Measurements from ENCODE around the gene CCNE1. TPM values are rescaled to one million over a fixed set of nuclear protein-coding genes. Genes with fewer than 3 reads are reported as not detected.
A peak's percentile ranks its signal among the peaks of the same experiment; 100 is the strongest.

Gene CCNE1
- polyA plus RNA-seq (2012; ENCODE audit: insufficient read depth, insufficient read length) = 21.5 TPM

GRCh38 chr19:29811125-29812079 lies at the start of gene CCNE1:
TSS of gene CCNE1 (plus strand) at chr19:29811991. CDS start at chr19:29812556, 565 bp downstream.
- DNase-seq (ENCODE audit: low read depth, low spot score) = peak; percentile 47

DNA sequence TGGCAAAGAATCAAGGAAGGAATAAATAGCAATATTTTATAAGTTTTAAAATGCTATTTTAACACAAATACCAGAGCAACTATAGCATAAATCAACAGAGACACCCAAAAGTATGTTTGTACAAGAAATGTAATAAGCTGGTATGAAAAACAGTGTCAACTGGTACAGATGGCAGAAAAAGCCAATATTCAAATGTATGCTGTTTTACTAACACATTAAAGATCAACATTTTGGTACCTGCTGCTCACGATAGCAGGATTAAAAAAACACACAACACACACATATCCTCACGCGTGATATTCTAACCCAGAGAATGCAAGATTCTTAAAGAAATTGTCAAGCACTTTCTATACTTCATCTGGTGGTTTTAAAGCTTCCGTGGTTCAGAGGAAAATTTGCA lies 48.6 kb upstream of the CCNE1 start:
- no peak overlapping the region for H3K4me3 ChIP-seq (ENCODE audit: low read length)
- DNase-seq (ENCODE audit: low read depth, low spot score) = no peak

More at GRCh38 chr19:29811125-29812079, at the start of gene CCNE1:
- peak within 1 kb of the TSS; percentile 68 for H3K4me3 ChIP-seq (ENCODE audit: low read length)

GRCh38 chr19:29764361-29764760 lies 47.4 kb upstream of the CCNE1 start:
- DNase-seq (ENCODE audit: low read depth, low spot score) = no peak
- H3K4me3 ChIP-seq (ENCODE audit: low read length) = no peak overlapping the region

DNA sequence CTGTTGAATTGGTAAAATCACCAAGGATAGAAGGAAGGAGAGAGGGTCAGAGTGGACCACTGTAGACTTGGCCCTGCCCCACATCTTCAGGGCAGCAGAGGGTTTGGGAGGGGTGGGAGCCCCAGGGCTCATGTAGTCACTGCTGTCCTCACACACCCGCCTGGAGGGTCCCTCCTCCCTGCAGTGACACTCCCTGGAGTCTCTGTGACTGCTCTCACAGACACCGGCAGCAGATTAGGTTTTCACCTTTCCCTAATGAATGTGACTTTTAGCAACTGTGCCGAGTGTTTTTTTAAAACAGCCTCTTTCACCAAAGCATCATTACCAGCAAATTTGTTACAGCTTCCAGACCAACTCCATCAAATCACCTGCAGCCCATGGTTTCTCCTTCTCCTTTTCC lies 45.7 kb upstream of the CCNE1 start:
- DNase-seq (ENCODE audit: low read depth, low spot score) = no peak
- no peak overlapping the region for H3K4me3 ChIP-seq (ENCODE audit: low read length)

GRCh38 chr19:29767039-29767735 lies 44.6 kb upstream of the CCNE1 start:
- H3K4me3 ChIP-seq (ENCODE audit: low read length) = no peak overlapping the region
- DNase-seq (ENCODE audit: low read depth, low spot score) = no peak

DNA sequence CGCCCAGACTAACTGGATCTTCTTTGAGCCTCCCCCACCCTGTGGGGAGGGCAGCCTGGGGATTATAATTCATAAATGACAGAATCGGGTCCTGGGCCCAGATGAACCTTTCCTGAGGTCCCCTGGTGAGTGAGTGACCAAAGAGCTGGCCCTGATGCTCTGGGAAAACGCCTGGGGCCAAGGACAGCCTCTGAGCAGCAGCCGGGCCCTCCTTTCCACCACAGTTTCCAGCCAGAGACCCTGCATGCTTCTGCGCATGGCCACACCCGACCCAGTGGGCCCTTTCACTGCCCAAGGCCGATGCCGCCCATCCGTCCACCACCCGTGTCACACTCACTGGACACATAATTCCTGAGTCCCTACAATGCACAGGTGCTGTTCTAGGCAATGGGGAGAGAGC lies 43.6 kb upstream of the CCNE1 start:
- DNase-seq (ENCODE audit: low read depth, low spot score) = no peak
- no peak overlapping the region for H3K4me3 ChIP-seq (ENCODE audit: low read length)

DNA sequence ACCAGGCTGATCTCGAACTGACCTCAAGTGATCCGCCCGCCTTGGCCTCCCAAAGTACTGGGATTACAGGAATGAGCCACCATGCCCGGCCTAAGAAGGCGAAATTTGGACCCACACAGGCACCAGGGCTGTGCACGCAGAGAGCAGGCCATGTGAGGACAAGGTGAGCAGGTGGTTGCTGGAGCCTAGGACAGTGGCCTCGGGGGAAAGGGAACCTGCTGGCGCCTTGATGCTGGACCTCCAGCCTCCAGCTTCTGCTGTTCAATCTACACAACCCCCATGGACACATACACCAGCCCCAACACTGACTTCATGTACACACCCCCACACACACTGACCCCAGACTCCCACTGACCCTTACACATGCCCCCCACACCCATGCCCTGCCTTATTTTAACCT lies 41.8 kb upstream of the CCNE1 start:
- no peak overlapping the region for H3K4me3 ChIP-seq (ENCODE audit: low read length)
- no peak for DNase-seq (ENCODE audit: low read depth, low spot score)

GRCh38 chr19:29770648-29771047 lies 41.1 kb upstream of the CCNE1 start:
- H3K4me3 ChIP-seq (ENCODE audit: low read length) = no peak overlapping the region
- no peak for DNase-seq (ENCODE audit: low read depth, low spot score)

- H3K4me3 ChIP-seq (ENCODE audit: low read length) = no peak overlapping the region
- DNase-seq (ENCODE audit: low read depth, low spot score) = no peak
Measured at GRCh38 chr19:29771708-29772414, 39.9 kb upstream of the CCNE1 start.

DNA sequence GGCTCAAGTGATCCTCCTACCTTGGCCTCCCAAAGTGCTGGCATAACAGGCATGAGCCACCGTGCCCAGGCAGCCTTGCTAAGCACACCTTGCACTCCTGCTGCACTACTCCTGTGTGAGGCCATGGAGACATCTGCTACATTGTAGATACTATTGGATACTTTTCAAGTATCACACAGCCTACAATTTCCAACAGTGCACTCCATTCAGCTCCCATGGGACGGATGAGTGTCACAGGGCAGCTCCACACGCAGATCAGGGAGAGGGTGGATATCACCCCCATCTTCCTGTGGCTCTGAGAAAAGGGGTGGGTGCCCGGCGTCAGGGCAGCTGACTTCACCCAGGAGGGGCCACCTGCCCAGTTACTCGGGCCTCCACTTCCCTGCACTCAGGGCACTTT lies 39.1 kb upstream of the CCNE1 start:
- H3K4me3 ChIP-seq (ENCODE audit: low read length) = no peak overlapping the region
- no peak for DNase-seq (ENCODE audit: low read depth, low spot score)

DNA sequence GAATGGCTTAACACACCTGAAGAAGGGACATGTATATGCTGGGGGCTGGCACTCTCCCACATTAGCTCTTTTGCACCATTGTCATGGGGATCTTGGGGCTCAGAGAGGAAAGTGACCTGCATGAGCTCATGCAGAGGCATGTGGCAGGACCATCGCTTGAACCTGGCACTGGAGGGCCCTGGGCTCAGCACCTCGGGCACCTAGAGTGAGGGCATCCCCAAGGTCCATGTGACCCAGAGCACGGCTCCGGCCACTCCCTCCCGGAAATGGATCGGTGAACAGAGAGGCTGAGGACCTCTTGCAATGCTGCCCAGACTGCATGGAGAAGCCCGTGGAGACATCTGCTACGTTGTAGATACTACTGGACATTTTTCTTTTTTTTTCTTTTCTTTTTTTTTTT lies 38.6 kb upstream of the CCNE1 start:
- DNase-seq (ENCODE audit: low read depth, low spot score) = no peak
- no peak overlapping the region for H3K4me3 ChIP-seq (ENCODE audit: low read length)

GRCh38 chr19:29774126-29774525 lies 37.7 kb upstream of the CCNE1 start:
- H3K4me3 ChIP-seq (ENCODE audit: low read length) = no peak overlapping the region
- no peak for DNase-seq (ENCODE audit: low read depth, low spot score)

DNA sequence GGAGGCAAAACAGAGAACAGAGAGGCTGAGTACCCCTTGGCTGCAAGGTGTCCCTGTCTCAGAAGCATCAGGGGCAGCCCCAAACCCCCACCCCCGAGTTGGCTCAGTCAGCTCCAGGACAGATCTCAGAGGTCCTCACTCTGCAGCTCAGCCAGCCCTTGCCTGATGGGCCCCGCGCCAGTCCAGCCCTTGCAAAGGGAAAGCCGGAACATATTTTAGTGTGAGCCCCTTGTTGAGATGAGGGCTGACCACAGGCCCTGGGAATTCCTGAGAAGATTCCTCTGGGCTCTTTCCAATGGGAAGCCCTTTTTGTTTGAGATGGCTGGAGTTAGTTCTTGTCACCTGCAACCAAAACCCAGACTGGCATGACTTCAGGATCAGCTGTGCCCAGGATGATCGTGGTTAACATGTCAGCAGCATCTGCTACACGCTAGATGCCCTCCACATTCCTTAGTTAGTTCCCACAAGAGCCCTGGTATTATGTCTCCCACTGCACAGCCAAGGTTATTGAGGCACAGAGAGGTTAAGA lies 33.9 kb upstream of the CCNE1 start:
- DNase-seq (ENCODE audit: low read depth, low spot score) = no peak
- no peak overlapping the region for H3K4me3 ChIP-seq (ENCODE audit: low read length)

- H3K4me3 ChIP-seq (ENCODE audit: low read length) = no peak overlapping the region
- no peak for DNase-seq (ENCODE audit: low read depth, low spot score)
Measured at GRCh38 chr19:29779921-29780320, 31.9 kb upstream of the CCNE1 start.

- DNase-seq (ENCODE audit: low read depth, low spot score) = no peak
- H3K4me3 ChIP-seq (ENCODE audit: low read length) = no peak overlapping the region
Measured at GRCh38 chr19:29781386-29782259, 30.2 kb upstream of the CCNE1 start.

DNA sequence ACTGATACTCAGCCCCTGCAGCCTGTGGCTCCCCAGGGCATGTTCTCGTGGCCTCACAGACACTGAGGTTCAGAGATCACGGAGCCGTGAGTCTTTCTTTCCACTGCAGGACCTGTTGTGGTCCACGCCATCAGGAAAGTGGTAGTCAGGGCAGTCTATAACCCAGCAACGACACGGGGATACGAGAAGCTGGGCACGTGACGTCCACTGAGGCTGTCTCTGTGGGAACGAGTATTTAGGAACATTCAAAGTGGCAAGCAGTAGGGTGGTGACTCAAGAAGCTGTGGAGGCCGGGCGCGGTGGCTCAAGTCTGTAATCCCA lies 29.6 kb upstream of the CCNE1 start:
- DNase-seq (ENCODE audit: low read depth, low spot score) = no peak
- no peak overlapping the region for H3K4me3 ChIP-seq (ENCODE audit: low read length)

DNA sequence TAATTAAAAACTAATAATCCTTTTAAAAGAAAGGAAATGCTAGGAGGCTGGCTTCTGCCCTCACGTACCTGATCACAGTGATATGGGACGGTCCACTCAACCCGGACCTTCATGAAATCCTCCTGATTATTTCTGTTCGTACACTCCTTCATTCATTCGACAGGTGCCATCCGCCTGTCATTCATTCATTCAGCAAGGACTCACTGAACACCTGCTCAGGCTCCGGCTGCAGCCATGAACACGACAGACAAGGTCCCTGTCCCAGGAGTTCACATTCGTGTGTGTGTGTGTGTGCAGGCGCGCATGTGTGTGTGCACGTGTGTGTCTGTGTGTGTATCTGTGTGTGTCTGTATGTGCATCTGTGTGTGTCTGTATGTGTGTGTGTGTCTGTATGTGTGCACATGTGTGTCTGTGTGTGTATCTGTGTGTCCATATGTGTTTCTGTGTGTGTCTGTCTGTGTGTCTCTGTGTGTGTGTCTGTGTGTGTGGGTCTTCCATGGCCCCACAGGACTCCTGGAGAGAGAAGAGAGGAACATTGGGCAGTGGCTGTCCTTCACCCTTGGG lies 28.1 kb upstream of the CCNE1 start:
- H3K4me3 ChIP-seq (ENCODE audit: low read length) = no peak overlapping the region
- no peak for DNase-seq (ENCODE audit: low read depth, low spot score)

- DNase-seq (ENCODE audit: low read depth, low spot score) = no peak
- H3K4me3 ChIP-seq (ENCODE audit: low read length) = no peak overlapping the region
Measured at GRCh38 chr19:29784598-29785223, 27.1 kb upstream of the CCNE1 start.
